Stimulated activated CD4-positive, alpha-beta T cell treated with anti-CD3 and anti-CD28 coated beads, Interleukin-15, amount 100 ng/mL, for 1 hour (primary cell): ENCODE measurements around the gene SLC5A9.
"Not testable (repeated sequence)": the region's sequence is repeated elsewhere in the genome, so short reads cannot be mapped to it uniquely, and the experiment has no call there.

Source experiments
- DNase-seq, 2 donors: peaks; one replicate each; pipeline ENCODE4 v3.0.0-alpha.2; 2020; ENCODE audit warnings: low read depth in 1 of 2, low spot score in 1 of 2

The SLC5A9 gene

DNA sequence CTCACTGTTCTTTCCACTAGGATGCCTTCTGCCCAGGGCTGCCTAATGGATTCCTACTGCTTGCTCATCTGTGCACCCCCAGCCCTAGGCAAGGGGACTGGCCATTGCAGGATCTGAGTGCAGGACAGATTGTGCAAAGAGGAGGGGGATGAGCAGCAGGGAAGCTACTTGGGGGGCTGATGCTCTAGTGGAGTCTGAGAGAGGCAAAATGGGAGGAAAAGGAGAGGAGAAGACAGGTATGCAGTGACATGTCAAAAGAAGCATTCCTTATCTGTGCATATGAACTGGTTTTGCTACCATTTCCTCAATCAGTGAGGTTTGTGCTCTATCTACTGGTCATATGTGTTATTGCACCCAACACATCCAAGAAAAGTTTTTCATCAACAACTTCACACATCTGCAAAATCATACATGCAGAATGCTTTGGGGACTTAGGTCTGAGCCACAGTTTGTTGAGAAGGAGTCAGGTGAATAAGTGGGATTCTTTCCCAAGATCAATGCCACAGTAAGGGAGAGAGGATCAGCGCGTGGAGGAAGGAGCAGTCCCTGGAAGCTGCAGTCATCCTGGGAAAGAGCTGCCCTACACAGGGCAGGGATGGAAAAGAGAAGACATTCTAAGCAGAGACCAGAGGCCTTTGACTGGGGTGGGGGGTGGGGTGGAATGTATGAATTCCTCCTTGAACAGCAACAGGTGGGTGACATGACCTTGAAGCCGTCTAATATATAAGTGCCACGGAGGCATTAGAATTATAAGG lies 14.4 kb downstream of the SLC5A9 start:
- no peak for DNase-seq

DNA sequence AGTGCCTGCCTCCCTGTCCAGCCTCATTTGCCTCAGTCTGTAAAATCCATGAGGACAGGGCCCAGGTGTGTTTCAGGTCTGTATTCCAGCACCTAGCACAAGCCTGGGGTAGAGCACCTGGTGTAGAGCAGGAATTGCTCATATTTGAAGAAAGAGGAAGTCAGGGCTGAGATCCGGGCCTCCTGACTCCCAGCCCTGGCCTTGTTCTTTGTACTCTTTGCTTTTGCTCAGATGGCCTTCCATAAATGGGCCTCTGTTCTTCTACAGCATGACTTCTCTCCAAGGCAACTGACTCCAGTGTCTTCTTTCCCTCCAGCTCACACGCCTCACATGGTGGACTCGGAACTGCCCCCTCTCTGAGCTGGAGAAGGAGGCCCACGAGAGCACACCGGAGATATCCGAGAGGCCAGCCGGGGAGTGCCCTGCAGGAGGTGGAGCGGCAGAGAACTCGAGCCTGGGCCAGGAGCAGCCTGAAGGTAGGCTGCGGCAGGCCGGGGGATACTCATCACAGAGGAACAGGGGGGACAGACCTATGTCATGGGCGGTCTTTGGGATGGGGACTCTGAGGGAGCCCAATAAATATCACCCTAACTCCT lies 19.7 kb downstream of the SLC5A9 start:
- DNase-seq, result no peak

DNA sequence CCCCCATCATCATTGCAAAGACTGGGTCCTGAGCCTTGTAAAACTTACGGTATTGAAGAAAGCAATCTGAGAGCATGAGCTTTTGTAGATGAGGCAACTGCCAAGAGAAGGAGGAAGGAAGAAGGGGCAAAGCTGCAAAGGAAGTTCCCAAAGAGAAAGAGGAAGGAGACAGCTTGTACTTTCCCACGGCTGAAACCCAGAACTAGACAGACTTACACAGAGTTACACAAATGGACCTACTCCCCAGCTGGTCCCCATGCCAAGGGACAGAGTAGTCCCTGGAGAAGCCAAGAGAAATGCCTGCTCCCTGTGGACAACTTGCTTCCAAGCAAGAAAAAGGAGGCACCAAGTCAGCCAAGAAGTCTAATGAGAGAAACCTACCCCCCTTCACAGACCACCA lies 22.6 kb downstream of the SLC5A9 start:
- DNase-seq, result no peak

DNA sequence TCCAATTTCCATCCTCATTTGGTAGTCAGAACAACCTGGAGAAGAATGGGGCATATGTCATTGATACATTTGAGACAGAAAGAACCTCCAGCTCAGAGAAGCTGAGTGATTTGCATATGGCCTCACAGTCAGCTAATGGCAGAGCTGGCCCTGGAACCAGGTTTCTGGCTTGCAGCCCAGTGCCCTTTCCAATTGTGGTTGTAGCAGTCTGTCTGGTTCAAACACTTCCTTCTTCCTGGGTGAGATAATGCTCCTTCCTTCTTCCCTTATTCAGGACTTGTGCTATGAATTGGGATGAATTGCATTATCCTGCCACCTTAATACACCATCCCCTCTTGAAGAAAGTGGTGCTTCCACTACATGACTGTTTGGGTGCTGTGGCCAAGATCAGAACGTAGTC lies 24.2 kb downstream of the SLC5A9 start:
- DNase-seq, result no peak

DNA sequence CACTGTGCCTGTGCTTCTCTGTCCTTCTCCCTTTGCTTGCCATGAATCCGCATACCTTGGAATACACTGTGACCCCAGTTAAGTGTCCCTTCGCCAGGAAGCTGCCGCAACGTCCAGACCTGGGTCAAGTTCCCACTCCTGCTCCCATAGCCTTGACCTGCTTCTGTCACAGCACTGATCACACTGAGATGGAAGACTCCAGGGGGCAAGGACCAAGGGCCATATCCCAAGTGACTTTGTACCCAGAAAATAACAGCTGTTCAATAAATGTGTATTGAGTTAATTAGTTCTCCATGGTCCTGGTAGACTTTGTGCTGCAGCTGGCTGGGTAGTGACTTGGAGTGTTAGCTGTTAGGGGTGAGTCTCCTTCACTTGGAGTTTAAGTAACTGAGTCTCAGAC lies 25.8 kb downstream of the SLC5A9 start:
- no peak for DNase-seq

DNA sequence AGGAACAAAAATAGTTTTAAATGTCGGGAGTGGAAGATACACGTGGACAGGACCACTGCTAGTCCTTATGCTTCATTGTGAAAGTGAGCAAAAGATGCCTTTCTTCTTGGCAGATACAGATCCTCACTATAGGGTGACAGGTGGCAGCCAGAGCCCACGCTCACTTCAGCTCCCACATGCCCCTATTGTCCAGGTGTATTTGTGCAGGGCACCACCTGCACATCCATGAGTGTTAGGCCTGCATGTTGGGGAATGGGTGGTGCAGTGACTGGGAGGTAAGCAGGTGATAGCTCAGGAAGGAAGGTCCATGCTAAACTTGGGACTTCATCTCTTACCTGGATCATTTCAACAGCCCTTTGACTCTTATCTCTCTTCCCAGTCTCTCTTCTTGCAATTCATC lies 27.4 kb downstream of the SLC5A9 start:
- no peak for DNase-seq

DNA sequence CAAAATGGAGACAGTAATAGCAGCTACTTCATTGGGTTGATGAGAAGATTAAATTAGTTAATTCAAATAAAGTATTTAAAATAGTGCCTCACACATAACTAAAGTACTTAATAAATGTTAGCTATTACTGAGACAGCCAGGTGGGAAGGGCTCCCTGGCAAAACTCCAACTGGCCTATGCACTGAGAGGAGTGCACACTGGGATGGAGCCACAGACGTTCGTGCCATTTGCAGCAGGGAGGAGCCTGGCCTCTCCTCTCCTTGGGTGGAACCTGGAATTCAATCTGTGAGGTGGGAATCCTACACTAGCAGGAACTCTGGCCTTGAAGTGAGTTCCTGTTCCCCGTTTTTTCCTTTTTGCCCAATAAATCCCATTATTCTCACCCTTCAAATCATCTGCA lies 28.1 kb downstream of the SLC5A9 start:
- DNase-seq, result no peak

DNA sequence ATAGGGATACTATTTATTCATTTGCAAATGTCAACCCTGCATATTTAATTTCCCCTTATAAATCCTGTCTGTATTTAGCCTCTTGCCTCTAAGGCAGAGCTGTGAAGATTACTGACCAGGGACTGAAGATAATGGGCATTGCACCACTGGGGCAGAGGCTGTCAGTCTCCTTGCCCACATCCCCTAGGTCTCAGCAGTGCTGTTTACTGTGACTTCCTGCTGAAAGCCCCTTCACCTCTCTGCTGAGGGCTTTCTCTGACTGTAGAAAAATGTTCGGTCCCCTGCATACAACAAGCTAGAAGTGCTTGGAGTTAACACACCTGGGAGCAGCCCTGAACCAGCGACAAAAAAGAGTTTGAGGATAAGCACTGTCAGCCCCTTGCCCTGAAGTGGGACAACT lies 28.8 kb downstream of the SLC5A9 start:
- no peak for DNase-seq

DNA sequence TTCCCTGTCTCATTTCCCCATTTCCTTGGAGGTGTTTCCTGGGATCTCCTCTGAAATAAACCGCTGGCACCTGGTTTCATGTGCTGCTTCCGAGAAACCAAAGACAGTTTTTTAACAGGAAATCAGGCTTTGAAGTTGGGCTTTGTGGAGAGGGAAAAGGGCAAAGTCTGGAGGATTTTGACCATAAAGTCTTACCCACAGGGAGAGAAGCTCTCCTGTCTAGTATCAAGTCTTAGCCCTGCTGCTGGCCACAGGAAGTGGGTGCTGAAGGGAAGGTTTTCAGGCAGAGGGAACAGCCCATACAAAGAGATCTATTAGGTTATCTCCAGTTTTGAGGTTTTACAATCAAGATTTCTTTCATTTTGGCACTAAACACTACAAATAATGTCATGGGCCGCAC lies 29.3 kb downstream of the SLC5A9 start:
- no peak for DNase-seq

DNA sequence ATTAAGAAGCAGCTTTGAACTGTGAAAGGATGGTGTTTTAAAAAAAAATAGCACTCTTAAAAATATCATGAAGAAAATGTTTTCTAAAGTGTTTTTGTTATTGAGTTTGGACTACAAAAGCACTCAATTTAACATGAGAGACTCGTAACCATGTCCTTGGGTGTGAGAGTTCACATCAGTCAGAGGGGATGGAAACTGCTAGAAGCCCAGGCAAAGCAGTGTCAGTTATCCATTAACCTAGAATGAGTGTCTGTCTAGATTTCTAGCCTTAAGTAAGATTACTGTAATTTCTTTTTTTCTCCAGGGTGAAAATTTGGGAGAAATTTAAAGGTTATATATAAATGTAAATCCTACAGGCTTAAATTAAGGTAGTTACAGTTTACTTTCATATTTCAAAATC lies 31.7 kb downstream of the SLC5A9 start:
- no peak for DNase-seq

DNA sequence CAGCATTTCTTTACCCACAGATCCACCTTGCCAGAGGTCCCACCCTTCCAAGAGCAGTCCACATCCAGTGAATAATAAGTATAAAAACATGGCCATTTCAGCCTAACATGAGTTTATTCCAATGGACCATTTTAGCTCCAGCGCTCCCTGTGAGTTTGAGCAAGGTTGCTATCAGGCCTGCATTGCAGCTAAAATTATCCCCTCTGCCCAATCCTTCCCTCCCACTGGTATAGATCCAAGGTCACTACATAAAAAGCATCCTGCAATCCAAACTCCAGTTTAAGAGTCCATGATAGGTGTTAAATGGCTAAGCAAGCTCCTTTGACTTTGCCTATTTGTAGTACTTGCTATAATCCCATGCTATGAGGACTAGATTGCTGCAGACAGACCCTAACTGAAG lies 35.6 kb downstream of the SLC5A9 start:
- DNase-seq, result no peak

DNA sequence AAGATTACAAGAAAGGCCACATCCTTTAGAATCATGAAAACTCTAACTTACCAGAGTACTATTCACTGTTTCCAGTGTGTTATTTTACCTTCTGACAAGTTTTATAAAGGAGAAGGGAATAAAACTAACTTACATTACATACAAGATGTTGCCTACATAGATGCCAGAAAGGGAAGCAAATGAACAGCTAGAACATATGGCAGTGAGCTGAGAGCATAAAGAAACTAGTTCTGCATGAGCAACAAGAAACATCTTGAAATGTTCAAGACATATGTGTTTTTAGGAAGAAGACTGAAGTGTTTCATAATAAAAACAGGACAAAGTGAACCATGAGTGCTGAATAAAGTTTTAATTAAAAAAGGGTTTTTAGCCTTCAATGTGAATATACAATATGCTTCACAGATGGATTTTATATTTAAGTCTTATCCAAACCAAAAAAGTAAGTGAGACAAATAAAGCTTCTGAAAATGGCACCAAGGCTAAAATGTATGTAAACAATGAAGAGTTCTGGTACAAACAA lies 39.4 kb downstream of the SLC5A9 start:
- no peak for DNase-seq

DNA sequence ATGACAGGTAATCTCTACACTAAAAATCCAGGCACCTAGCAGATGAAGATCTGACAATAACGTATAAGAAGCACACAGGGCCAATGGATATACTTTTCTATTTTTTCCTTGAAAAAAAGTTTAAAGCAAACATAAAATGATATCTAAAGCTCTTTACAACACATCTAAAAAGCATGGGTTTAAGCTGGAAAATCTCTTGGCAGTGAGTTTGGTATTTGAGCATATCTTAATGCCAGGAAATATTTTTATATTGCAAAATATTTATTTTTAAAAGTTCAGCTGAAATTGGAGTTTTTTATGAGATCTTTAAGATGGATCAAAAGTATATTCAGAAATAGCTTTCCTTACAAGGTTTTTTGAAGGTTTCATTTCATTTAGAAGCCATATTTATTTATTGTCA lies 40.5 kb downstream of the SLC5A9 start:
- no peak for DNase-seq

DNA sequence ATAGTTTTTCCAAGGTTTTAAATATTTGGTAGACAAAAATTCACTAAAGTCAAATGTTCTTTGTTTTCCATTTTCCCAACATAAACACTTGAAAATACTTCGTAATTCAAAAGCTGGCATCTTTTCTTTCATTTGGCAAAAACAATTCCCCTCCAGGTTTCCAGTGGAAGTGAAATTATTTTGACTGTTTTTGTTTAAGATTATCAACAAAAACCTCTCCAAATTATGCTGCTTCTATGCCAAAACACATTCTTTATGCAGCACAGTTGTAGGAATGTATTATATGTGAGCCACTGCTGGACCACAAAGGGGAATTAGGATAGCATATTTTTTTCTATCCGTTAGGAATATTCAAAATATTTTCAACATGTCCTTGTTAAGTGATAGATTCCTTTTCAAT lies 44.1 kb downstream of the SLC5A9 start:
- DNase-seq, result no peak

DNA sequence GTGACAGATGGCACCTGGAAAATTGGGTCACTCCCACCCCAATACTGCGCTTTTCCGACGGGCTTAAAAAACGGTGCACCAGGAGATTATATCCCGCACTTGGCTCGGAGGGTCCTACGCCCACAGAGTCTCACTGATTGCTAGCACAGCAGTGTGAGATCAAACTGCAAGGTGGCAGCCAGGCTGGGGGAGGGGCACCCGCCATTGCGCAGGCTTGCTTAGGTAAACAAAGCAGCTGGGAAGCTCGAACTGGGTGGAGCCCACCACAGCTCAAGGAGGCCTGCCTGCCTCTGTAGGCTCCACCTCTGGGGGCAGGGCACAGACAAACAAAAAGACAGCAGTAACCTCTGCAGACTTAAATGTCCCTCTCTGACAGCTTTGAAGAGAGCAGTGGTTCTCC lies 54.9 kb downstream of the SLC5A9 start:
- not testable (repeated sequence) for DNase-seq

DNA sequence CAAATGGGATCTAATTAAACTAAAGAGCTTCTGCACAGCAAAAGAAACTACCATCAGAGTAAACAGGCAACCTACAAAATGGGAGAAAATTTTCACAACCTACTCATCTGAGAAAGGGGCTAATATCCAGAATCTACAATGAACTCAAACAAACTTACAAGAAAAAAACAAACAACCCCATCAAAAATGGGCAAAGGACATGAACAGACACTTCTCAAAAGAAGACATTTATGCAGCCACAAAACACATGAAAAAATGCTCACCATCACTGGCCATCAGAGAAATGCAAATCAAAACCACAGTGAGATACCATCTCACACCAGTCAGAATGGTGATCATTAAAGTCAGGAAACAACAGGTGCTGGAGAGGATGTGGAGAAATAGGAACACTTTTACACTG lies 59.8 kb downstream of the SLC5A9 start:
- DNase-seq, result not testable (repeated sequence)

DNA sequence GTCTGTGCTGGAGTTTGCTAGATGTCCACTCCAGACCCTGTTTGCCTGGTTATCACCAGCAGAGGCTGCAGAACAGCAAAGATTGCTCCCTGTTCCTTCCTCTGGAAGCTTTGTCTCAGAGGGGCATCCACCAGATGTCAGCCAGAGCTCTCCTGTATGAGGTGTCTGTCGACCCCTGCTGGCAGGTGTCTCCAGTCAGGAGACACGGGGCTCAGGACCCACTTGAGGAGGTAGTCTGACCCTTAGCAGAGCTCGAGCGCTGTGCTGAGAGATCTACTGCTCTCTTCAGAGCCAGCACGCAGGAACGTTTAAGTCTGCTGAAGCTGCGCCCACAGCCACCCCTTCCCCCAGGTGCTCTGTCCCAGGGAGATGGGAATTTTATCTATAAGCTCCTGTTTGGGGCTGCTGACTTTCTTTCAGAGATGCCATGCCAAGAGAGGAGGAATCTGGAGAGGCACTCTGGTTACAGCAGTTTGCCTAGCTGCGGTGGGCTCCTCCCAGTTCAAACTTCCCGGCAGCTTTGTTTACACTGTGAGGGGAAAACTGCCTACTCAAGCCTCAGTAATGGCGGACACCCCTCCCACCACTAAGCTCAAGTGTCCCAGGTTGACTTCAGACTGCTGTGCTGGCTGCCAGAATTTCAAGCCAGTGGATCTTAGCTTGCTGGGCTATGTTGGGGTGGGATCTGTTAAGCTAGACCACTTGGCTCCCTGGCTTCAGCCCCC lies 62.3 kb downstream of the SLC5A9 start:
- not testable (repeated sequence) for DNase-seq

DNA sequence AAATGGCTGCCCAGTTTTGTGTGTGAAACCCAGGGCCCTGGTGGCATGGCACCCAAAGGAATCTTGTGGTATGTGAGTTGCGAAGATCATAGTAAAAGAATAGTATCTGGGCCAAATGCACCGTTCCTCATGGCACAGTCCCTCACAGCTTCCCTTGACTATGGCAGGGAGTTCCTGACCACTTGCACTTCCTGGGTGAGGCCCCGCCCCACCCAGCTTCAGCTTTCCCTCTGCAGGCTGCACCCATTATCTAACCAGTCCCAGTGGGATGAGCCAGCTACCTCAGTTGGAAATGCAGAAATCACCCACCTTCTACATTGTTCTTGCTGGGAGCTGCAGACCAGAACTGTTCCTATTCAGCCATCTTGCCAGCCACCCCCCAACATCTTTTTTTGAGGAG lies 63.0 kb downstream of the SLC5A9 start:
- no peak for DNase-seq

DNA sequence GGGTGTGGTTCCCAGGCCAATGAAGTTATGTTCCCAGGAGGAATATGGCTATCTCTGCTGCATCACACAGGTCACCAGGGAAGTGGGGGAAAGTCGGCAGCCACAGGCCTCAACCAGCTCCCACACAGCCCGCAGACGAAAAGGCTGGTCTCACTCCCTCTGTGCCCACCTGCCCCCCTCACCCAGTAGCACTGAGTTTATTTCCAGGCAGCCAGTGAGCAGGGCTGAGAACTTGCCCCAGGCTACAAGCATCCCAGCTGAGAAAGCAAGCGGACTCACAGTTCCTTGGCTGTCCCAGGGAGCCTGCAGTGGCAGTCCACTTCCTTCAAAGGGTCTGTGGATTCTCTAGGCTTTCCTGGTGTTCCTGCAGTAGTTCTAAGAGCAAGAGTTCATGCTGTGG lies 68.9 kb downstream of the SLC5A9 start:
- DNase-seq, result no peak

DNA sequence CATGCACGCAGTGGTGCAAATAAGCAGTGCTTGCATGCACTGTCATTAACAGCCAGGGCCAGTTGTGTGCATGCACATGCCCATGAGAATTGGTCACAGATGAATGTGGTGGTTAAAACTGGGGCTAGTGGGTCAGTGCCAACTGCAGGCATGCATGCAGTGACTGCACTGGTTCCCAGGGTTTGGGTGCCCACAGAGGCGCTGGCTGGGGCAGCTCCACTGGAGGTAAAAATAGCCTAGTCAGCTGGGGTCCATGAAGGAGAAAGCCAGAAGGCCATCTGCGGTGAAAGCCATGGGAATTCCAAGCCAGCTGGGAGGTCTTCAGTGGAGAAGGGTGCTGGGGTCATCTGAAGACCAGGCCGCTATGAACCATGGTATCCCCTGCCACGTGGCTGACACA lies 70.2 kb downstream of the SLC5A9 start:
- no peak for DNase-seq

DNA sequence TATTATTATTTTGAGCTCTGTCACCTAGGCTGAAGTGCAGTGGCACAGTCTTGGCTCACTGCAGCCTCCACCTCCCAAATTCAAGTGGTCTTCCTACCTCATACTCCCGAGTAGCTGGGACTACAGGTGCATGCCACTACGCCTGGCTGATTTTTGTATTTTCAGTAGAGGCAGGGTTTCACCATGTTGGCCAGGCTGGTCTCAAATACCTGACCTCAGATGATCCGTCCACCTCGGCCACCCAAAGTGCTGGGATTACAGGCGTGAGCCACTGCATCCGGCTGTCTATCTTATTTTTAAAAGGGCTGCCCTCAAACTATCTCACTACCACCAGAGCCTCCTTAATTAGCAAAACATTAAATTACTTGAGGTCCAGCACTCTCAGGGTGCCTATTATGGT lies 71.6 kb downstream of the SLC5A9 start:
- DNase-seq, result not testable (repeated sequence)

DNA sequence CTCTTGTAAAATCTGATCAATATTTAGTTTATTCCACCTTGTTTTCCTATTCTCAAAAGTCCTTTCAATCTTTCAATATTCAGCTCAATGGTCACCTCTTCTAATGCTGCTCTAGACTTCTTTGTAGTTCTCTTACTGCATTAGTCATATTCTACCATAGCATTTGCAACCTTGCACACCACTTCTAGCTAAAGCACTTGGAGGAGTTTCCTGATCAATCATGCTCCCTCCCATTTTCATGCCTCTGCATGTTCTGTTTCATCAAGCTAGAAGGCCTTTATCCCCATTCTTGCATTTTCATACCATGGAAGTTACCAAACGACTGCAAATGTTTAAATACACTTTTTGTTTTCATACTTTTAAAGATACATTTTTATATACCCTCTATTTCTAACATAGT lies 72.1 kb downstream of the SLC5A9 start:
- no peak for DNase-seq
